Memory B cell (primary cell): Measurements from ENCODE around the gene KLC3.

ENCODE experiments used
- ATAC-seq: fragments of 150-1000 bp; cut with Tn5 transposase; 2 replicates; pipeline ENCODE4 v1.10.0; 2021; ENCODE audit warnings: low read depth, mild to moderate bottlenecking, moderate library complexity
- DNase-seq, 2 donors: peaks; one replicate each; pipeline ENCODE4 v3.0.0; 2022; ENCODE audit warnings: low spot score in 2 of 2
- H3K27ac Mint-ChIP-seq: one replicate; pipeline ENCODE4 v1.8.0; 2022; ENCODE audit warnings: mild to moderate bottlenecking, moderate library complexity, mixed read lengths
- H3K27me3 Mint-ChIP-seq: one replicate; pipeline ENCODE4 v1.8.0; 2022; ENCODE audit warnings: mixed read lengths
- H3K36me3 Mint-ChIP-seq: one replicate; pipeline ENCODE4 v1.8.0; 2022; ENCODE audit warnings: mild to moderate bottlenecking, mixed read lengths
- H3K4me1 Mint-ChIP-seq: one replicate; pipeline ENCODE4 v1.8.0; 2022; ENCODE audit warnings: mixed read lengths
- H3K4me3 Mint-ChIP-seq: one replicate; pipeline ENCODE4 v1.8.0; 2022; ENCODE audit warnings: mild to moderate bottlenecking, moderate library complexity, mixed read lengths
- H3K9me3 Mint-ChIP-seq: one replicate; pipeline ENCODE4 v1.8.0; 2022; ENCODE audit warnings: mixed read lengths

KLC3 gene

GRCh38 chr19:45340232-45340898, at the start of gene KLC3:
KLC3 (plus strand) TSS chr19:45340750; CDS start chr19:45345542, 4,792 bp downstream.
- ATAC-seq: peak; percentile 44
- H3K36me3 Mint-ChIP-seq: no peaks in the 10 kb centered on the region

GRCh38 chr19:45291834-45292233, 48.7 kb upstream of the KLC3 start:
- DNase-seq: no peak
- H3K27ac Mint-ChIP-seq: no peak overlapping the region
- H3K9me3 Mint-ChIP-seq: peaks cover 1% of the 10 kb centered on the region
- H3K36me3 Mint-ChIP-seq: peaks cover 43% of the 10 kb centered on the region
- no peak overlapping the region for H3K4me3 Mint-ChIP-seq
- ATAC-seq: no peak
- no peaks in the 10 kb centered on the region for H3K27me3 Mint-ChIP-seq
- no peaks in the 10 kb centered on the region for H3K4me1 Mint-ChIP-seq

More at GRCh38 chr19:45340232-45340898, at the start of gene KLC3:
- Mint-ChIP-seq H3K27ac (no peak within 1 kb of the TSS), H3K27me3 (peaks cover 17% of the 10 kb centered on the region), H3K4me1 (peaks cover 6% of the 10 kb centered on the region), H3K9me3 (no peaks in the 10 kb centered on the region), H3K4me3 (peak within 1 kb of the TSS; percentile 73)
- DNase-seq: peak; percentile 22 to 55

DNA sequence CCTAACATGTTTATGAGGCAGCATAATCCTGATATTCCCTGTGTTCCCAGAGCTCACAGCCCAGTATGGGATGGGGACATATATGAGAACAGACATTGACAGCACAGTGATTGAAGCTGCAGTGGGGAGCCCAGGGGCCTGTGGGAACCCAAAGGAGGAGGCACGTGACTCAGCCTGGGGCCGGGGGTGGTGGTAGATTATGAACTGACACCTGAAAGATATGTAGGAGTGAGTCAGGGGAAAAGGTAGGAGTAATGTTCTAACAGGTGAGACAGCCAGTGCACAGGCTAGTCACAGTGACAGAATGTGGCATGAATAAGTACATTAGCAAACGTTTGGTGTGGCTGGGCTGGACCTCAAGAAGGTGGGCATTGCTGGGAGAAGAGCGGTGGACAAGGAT, 46.9 kb upstream of the KLC3 start:
- Mint-ChIP-seq H3K36me3 (peaks cover 50% of the 10 kb centered on the region), H3K27ac (no peak overlapping the region), H3K27me3 (no peaks in the 10 kb centered on the region), H3K4me3 (no peak overlapping the region), H3K4me1 (no peaks in the 10 kb centered on the region), H3K9me3 (peaks cover 1% of the 10 kb centered on the region)
- DNase-seq: no peak
- ATAC-seq: no peak

GRCh38 chr19:45294291-45295029, 46.1 kb upstream of the KLC3 start:
- Mint-ChIP-seq H3K4me1 (no peaks in the 10 kb centered on the region), H3K4me3 (no peak overlapping the region), H3K27ac (no peak overlapping the region), H3K27me3 (no peaks in the 10 kb centered on the region), H3K9me3 (peaks cover 1% of the 10 kb centered on the region), H3K36me3 (peaks cover 54% of the 10 kb centered on the region)
- DNase-seq: no peak
- no peak for ATAC-seq

GRCh38 chr19:45295873-45296272, 44.7 kb upstream of the KLC3 start:
- H3K27me3 Mint-ChIP-seq: no peaks in the 10 kb centered on the region
- peaks cover 58% of the 10 kb centered on the region for H3K36me3 Mint-ChIP-seq
- H3K27ac Mint-ChIP-seq: no peak overlapping the region
- H3K4me1 Mint-ChIP-seq: no peaks in the 10 kb centered on the region
- peaks cover 1% of the 10 kb centered on the region for H3K9me3 Mint-ChIP-seq
- no peak overlapping the region for H3K4me3 Mint-ChIP-seq
- DNase-seq (no peak), ATAC-seq (no peak)

GRCh38 chr19:45296355-45296754, 44.2 kb upstream of the KLC3 start:
- ATAC-seq: no peak
- Mint-ChIP-seq H3K27me3 (no peaks in the 10 kb centered on the region), H3K36me3 (peaks cover 55% of the 10 kb centered on the region)

GRCh38 chr19:45297674-45298073, 42.9 kb upstream of the KLC3 start:
- ATAC-seq (no peak), DNase-seq (no peak)
- peaks cover under 1% of the 10 kb centered on the region for H3K9me3 Mint-ChIP-seq
- peaks cover 49% of the 10 kb centered on the region for H3K36me3 Mint-ChIP-seq
- H3K4me3 Mint-ChIP-seq: no peak overlapping the region
- H3K27me3 Mint-ChIP-seq: no peaks in the 10 kb centered on the region
- no peak overlapping the region for H3K27ac Mint-ChIP-seq
- H3K4me1 Mint-ChIP-seq: no peaks in the 10 kb centered on the region

More at GRCh38 chr19:45296355-45296754, 44.2 kb upstream of the KLC3 start:
- no peak overlapping the region for H3K4me3 Mint-ChIP-seq
- H3K4me1 Mint-ChIP-seq: no peaks in the 10 kb centered on the region
- no peak overlapping the region for H3K27ac Mint-ChIP-seq
- no peak for DNase-seq
- peaks cover 1% of the 10 kb centered on the region for H3K9me3 Mint-ChIP-seq

DNA sequence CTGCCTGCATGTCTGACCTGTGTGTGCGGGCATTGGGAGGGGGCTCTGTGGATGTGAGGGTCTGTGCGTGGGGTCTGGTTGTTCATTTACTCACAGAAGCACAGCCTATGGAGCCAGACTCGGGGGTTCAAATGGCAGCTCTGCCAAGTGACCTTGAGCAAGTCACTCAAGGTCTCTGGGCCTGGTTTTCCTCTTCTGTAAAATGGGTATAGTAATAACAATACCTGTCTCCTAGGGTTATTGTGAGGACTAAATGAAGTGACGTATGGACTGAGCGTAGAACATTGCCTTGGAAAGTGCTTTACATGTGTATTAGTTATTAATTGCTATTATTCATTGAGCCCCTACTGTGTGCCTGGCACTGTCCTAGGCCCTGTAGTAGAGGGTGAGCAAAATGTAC, 42.3 kb upstream of the KLC3 start:
- no peak for ATAC-seq

DNA sequence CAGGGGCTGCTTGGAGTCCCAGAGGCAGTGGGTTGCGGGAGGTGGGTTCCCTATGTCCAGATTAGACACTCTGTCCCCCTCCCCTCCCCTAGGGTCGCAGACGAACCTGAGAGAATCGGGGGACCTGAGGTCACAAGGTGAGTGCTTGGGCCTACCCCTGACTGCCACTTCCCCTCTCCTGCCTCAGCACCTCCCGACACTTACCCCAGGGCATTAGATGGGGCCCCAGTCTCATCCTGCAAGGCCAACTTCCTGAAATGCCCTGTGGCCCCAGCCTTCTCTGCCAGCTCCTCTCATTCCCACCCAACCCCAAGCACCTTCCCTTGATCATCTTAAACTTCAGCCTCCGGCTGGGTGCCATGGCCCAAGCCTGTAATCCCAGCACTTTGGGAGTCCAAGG, 40.8 kb upstream of the KLC3 start:
- no peaks in the 10 kb centered on the region for H3K9me3 Mint-ChIP-seq

More for the DNA sequence above, 42.3 kb upstream of the KLC3 start:
- Mint-ChIP-seq H3K27ac (no peak overlapping the region), H3K4me1 (no peaks in the 10 kb centered on the region), H3K4me3 (no peak overlapping the region), H3K36me3 (peaks cover 49% of the 10 kb centered on the region), H3K9me3 (no peaks in the 10 kb centered on the region), H3K27me3 (no peaks in the 10 kb centered on the region)
- no peak for DNase-seq

DNA sequence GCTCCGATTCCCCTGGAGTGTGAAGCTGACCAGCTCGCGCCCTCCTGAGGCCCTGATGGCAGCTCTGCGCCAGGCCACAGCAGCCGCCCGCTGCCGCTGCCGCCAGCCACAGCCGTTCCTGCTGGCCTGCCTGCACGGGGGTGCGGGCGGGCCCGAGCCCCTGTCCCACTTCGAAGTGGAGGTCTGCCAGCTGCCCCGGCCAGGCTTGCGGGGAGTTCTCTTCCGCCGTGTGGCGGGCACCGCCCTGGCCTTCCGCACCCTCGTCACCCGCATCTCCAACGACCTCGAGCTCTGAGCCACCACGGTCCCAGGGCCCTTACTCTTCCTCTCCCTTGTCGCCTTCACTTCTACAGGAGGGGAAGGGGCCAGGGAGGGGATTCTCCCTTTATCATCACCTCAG, 38.1 kb upstream of the KLC3 start:
- Mint-ChIP-seq H3K4me3 (no peak overlapping the region), H3K4me1 (no peaks in the 10 kb centered on the region), H3K27me3 (no peaks in the 10 kb centered on the region), H3K9me3 (no peaks in the 10 kb centered on the region), H3K36me3 (peaks cover 29% of the 10 kb centered on the region), H3K27ac (no peak overlapping the region)
- no peak for DNase-seq
- no peak for ATAC-seq

More for the DNA sequence above, 40.8 kb upstream of the KLC3 start:
- H3K36me3 Mint-ChIP-seq: peaks cover 35% of the 10 kb centered on the region
- H3K4me1 Mint-ChIP-seq: no peaks in the 10 kb centered on the region
- H3K27me3 Mint-ChIP-seq: no peaks in the 10 kb centered on the region
- no peak for ATAC-seq
- no peak for DNase-seq
- no peak overlapping the region for H3K27ac Mint-ChIP-seq
- no peak overlapping the region for H3K4me3 Mint-ChIP-seq

GRCh38 chr19:45303269-45304060, 37.1 kb upstream of the KLC3 start:
- H3K27ac Mint-ChIP-seq: no peak overlapping the region
- H3K9me3 Mint-ChIP-seq: peaks cover 1% of the 10 kb centered on the region
- H3K4me1 Mint-ChIP-seq: no peaks in the 10 kb centered on the region
- H3K4me3 Mint-ChIP-seq: no peak overlapping the region
- peaks cover 2% of the 10 kb centered on the region for H3K27me3 Mint-ChIP-seq
- no peak for ATAC-seq
- peaks cover 25% of the 10 kb centered on the region for H3K36me3 Mint-ChIP-seq
- DNase-seq: no peak

DNA sequence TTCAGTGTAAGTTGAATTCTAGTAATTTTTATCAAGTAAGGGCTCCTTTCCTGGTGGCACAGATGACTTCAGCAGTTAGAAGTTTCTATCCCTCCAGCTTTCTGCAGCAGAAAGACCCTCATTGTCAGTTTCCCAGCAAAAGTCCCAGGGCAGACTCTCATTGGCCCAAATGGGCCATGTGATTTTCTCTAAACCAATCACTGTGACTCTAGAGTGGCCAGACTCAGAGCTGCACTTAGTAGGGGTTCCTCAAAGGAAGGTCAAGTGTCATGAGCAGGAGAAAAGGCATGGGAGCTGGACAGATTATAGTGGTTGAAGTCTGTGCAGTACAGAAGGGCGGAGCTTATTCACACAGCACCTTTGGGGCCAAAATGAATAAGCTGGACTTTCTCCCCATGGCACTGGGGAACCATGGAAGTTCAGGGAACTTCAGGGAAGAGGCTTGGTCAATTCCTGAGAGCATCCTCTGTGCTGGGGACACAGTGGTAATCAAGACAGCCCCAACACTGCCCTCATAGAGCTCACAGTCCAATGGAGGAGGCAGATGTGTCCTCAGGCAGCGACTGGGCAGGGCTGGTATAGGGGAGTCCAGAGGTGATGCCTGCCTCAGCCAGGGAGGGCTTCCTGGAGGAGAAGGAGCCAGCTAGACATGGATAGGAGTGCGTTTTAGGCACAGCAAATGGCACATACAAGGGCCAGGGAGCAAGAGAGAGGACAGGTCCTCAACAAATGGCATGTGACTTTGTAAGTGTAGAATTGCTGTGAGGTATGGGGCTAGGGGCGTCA, 36.2 kb upstream of the KLC3 start:
- H3K27me3 Mint-ChIP-seq: peaks cover 2% of the 10 kb centered on the region
- no peak for ATAC-seq
- no peak for DNase-seq
- peaks cover 17% of the 10 kb centered on the region for H3K36me3 Mint-ChIP-seq
- no peak overlapping the region for H3K4me3 Mint-ChIP-seq
- H3K9me3 Mint-ChIP-seq: peaks cover 1% of the 10 kb centered on the region
- no peaks in the 10 kb centered on the region for H3K4me1 Mint-ChIP-seq
- H3K27ac Mint-ChIP-seq: no peak overlapping the region

DNA sequence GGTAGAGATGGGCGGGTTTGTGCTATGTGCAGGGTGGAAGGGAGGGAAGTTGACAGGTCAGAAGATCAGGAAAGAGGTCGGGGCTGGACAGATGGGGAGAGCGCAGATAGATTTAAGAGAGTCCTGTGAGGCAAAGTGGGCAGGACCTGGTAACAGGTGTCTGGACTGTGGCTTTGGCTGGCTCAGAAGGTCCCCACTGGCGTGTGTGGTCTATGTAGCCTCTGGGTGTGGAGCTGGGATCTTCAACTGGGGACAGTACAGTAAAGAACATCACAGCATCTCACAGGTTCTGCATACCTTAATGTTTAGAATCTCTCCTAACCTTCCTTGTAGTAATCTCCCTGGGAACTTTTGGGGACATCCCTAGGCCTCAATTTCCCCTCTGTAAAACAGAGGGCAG, 35.5 kb upstream of the KLC3 start:
- no peak for DNase-seq
- Mint-ChIP-seq H3K27me3 (peaks cover 2% of the 10 kb centered on the region), H3K27ac (no peak overlapping the region), H3K4me3 (no peak overlapping the region), H3K9me3 (peaks cover 1% of the 10 kb centered on the region), H3K36me3 (peaks cover 12% of the 10 kb centered on the region), H3K4me1 (no peaks in the 10 kb centered on the region)
- ATAC-seq: no peak
